K562 (cell line): ENCODE results near the gene KRT36. TPM values are rescaled to one million over a fixed set of nuclear protein-coding genes. Genes with fewer than 3 reads are reported as not detected.

Experiments used
- AFF1 ChIP-seq, 2 experiments: fragments of 450-650 bp; IDR thresholded peaks; 2 replicates each; pipeline ENCODE4 v1.6.1; 2018; ENCODE audit warnings: mild to moderate bottlenecking in 2 of 2, low read depth in 1 of 2; ENCODE audit not compliant: partially characterized antibody in 2 of 2
- BMI1 ChIP-seq: fragments of 150-350 bp; IDR thresholded peaks from 2 replicates; pipeline ENCODE4 v1.6.1; 2014; ENCODE audit warnings: low read length
- CXXC5 ChIP-seq: fragments of 250-450 bp; sonication (Bioruptor Pico); IDR thresholded peaks from 2 replicates; pipeline ENCODE4 v1.8.0; 2022; ENCODE audit warnings: inconsistent platforms, mild to moderate bottlenecking, moderate library complexity
- EGR1 ChIP-seq: fragments of 450-650 bp; conservative IDR thresholded peaks from 2 replicates; pipeline ENCODE4 v1.6.1; 2017; ENCODE audit warnings: mild to moderate bottlenecking
- FOSL1 ChIP-seq: fragments of 200-800 bp; sonication (Bioruptor generic); conservative IDR thresholded peaks from 2 replicates; pipeline ENCODE4 v1.6.1; 2016; ENCODE audit warnings: missing genetic modification characterization, missing compliant biosample characterization
- GTF2A2 ChIP-seq: IDR thresholded peaks from 2 replicates; pipeline ENCODE4 v1.6.1; 2016; ENCODE audit warnings: mild to moderate bottlenecking, missing genetic modification characterization, missing compliant biosample characterization
- HDAC2 ChIP-seq: fragments of 450-650 bp; IDR thresholded peaks from 2 replicates; pipeline ENCODE4 v1.6.1; 2016; ENCODE audit warnings: mild to moderate bottlenecking
- HNRNPLL ChIP-seq: fragments of 200-400 bp; formaldehyde crosslinking; IDR thresholded peaks from 2 replicates; pipeline ENCODE4 v1.6.1; 2017; ENCODE audit warnings: low read length, low read depth, mild to moderate bottlenecking; ENCODE audit not compliant: poor library complexity, severe bottlenecking
- MBD2 ChIP-seq: sonication (generic); IDR thresholded peaks from 2 replicates; pipeline ENCODE4 v1.6.1; 2016; ENCODE audit warnings: low read depth, borderline replicate concordance
- MNT ChIP-seq, 2 experiments: fragments of 450-650 bp; conservative IDR thresholded peaks; 2 replicates each; pipeline ENCODE4 v1.6.1; 2017; ENCODE audit warnings: mild to moderate bottlenecking in 2 of 2, moderate library complexity in 2 of 2
- MTA2 ChIP-seq: fragments of 450-650 bp; IDR thresholded peaks from 2 replicates; pipeline ENCODE4 v1.6.1; 2016; ENCODE audit warnings: low read depth
- NR2C1 ChIP-seq, 2 experiments: fragments of 450-650 bp; IDR thresholded peaks; 2 replicates each; pipeline ENCODE4 v1.6.1; 2017; ENCODE audit warnings: mild to moderate bottlenecking in 2 of 2, antibody characterized with exemption in 1 of 2, inconsistent platforms in 1 of 2, missing compliant biosample characterization in 1 of 2, missing genetic modification characterization in 1 of 2
- NR4A1 ChIP-seq, 2 experiments: fragments of 250-450 bp in 1 of 2; fragments of 450-650 bp in 1 of 2; sonication (Bioruptor Pico) in 1 of 2; IDR thresholded peaks; 2 replicates each; pipeline versions ENCODE4 v1.4.0 to v1.6.1; 2016 to 2020; ENCODE audit warnings: mild to moderate bottlenecking in 2 of 2, missing compliant biosample characterization in 1 of 2, missing genetic modification characterization in 1 of 2, moderate library complexity in 1 of 2
- PCBP1 ChIP-seq: fragments of 200-400 bp; formaldehyde crosslinking; IDR thresholded peaks from 2 replicates; pipeline ENCODE4 v1.6.1; 2018; ENCODE audit warnings: mild to moderate bottlenecking, low read depth, low read length; ENCODE audit not compliant: poor library complexity, severe bottlenecking
- PHF8 ChIP-seq: fragments of 200-600 bp; sonication (generic); IDR thresholded peaks from 2 replicates; pipeline ENCODE4 v1.6.1; 2012; ENCODE audit warnings: mixed run types, mild to moderate bottlenecking, inconsistent platforms, low read length, moderate library complexity, borderline replicate concordance
- POLR3A ChIP-seq: IDR thresholded peaks from 2 replicates; pipeline ENCODE4 v1.6.1; 2011; ENCODE audit warnings: borderline replicate concordance, mild to moderate bottlenecking, moderate library complexity; ENCODE audit not compliant: insufficient read length, insufficient read depth; ENCODE audit errors: extremely low read depth
- YY1 ChIP-seq, 3 experiments: IDR thresholded peaks; 2 replicates each; pipeline ENCODE4 v1.6.1; 2011; ENCODE audit warnings: low read length in 2 of 3, mild to moderate bottlenecking in 2 of 3, moderate library complexity in 2 of 3, borderline replicate concordance in 1 of 3, control low read depth in 1 of 3, low read depth in 1 of 3; ENCODE audit not compliant: insufficient read depth in 3 of 3, insufficient replicate concordance in 2 of 3, control insufficient read depth in 1 of 3, insufficient read length in 1 of 3; ENCODE audit errors: extremely low read depth in 1 of 3
- ZBTB34 ChIP-seq: fragments of 250-450 bp; sonication (Bioruptor Pico); IDR thresholded peaks from 2 replicates; pipeline ENCODE4 v1.8.0; 2021; ENCODE audit warnings: mild to moderate bottlenecking, moderate library complexity
- polyA plus RNA-seq, 8 experiments: library from polyadenylated mRNA; depleted of rRNA in 4 of 8; stranded (reverse) in 5 of 8; unstranded in 3 of 8; fragments of >200 nt; fragmentation: Nextera tagmentation in 2 of 8; fragmentation: Illumina TruSeq in 1 of 8; extraction: Ambion mirVana in 2 of 8; extraction: Trizol in 1 of 8; gene quantifications; 2 replicates each; pipeline versions ENCODE4 v1.2.1 to v1.2.3, GENCODE V29; 2011 to 2014; ENCODE audit warnings: inconsistent platforms in 1 of 8, missing spikeins in 1 of 8
- total RNA-seq, 7 experiments: library from RNA; depleted of rRNA in 6 of 7; stranded (reverse); fragments of >200 nt in 6 of 7; fragmentation: Illumina TruSeq in 2 of 7; extraction: Trizol in 2 of 7; gene quantifications; 2 replicates each; pipeline versions ENCODE4 v1.2.1 to v1.2.3, GENCODE V29; 2011 to 2021; ENCODE audit warnings: low replicate concordance in 1 of 7

Gene KRT36
- total and polyA plus RNA-seq, 9 of the 15 experiments (the other 6 are each of a cell fraction or from before 2014, with no cell fraction given) = 0.04 TPM; not detected in 8

GRCh38 chr17:41500131-41500911 lies 10.6 kb upstream of the KRT36 start (continued):
- TF ChIP-seq CXXC5 (CRISPR knock-in tag) (peak; percentile 25), HNRNPLL (peak; percentile 28), NR4A1 (CRISPR knock-in tag; IDR thresholded peaks at IDR 0.05) (no peak), NR4A1 (tag; IDR thresholded peaks at IDR 0.05) (peak; percentile 56; the same call in 1 of the 2 replicates), YY1 (IDR thresholded peaks at IDR 0.05; ENCODE audit: borderline replicate concordance in 1 of 3, control insufficient read depth in 1 of 3, extremely low read depth in 1 of 3, insufficient read depth in 3 of 3, insufficient read length in 1 of 3, insufficient replicate concordance in 2 of 3, low read depth in 1 of 3, low read length in 2 of 3) (peak in 1 of 3 experiments; percentile 17), MNT (conservative IDR thresholded peaks at IDR 0.05) (peak in 1 of 2 experiments; percentile 61; a peak in 1 of 4 replicates), PCBP1 (no peak), EGR1 (peak; percentile 76), HDAC2 (peak; percentile 67; the same call in 1 of the 2 replicates), MTA2 (peak; percentile 33), POLR3A (no peak), FOSL1 (tag) (peak; percentile 86), BMI1 (0 out of 2 replicates have a peak, but pooled peaks have one; percentile 32), AFF1 (IDR thresholded peaks at IDR 0.05; ENCODE audit: low read depth in 1 of 2, partially characterized antibody in 2 of 2) (peak in 1 of 2 experiments; percentile 29), MBD2 (peak; percentile 11; the same call in 1 of the 2 replicates), PHF8 (peak; percentile 30; the same call in 1 of the 2 replicates), GTF2A2 (tag) (no peak), NR2C1 (IDR thresholded peaks at IDR 0.05) (no peak), NR2C1 (tag; IDR thresholded peaks at IDR 0.05) (0 out of 2 replicates have a peak, but pooled peaks have one; percentile 17), ZBTB34 (CRISPR knock-in tag) (no peak)
